Peyer's patch (tissue), 4 donors: Measurements from ENCODE around the gene ZNF710. TPM values are rescaled to one million over a fixed set of nuclear protein-coding genes. Genes with fewer than 3 reads are reported as not detected.

Experiments used
- DNase-seq, 3 donors: peaks; one replicate each; pipeline ENCODE4 v3.0.0-alpha.2; 2017 to 2019
- H3K27ac ChIP-seq, 4 donors: fragments of 200-600 bp; sonication (generic); one replicate each; pipeline ENCODE4 v1.5.1; 2016 to 2019
- H3K27me3 ChIP-seq, 2 donors: fragments of 200-600 bp; sonication (generic); one replicate each; pipeline ENCODE4 v1.5.1; 2019
- H3K36me3 ChIP-seq, 3 donors: fragments of 200-600 bp; sonication (generic); one replicate each; pipeline ENCODE4 v1.5.1; 2016 to 2019
- H3K4me1 ChIP-seq, 4 donors: fragments of 200-600 bp; sonication (generic); one replicate each; pipeline ENCODE4 v1.5.1; 2016 to 2019
- H3K4me3 ChIP-seq, 4 donors: fragments of 200-600 bp; sonication (generic); 1 replicate in 3 of 4; 2 replicates in 1 of 4; pipeline ENCODE4 v1.5.1; 2016 to 2019; ENCODE audit warnings: mild to moderate bottlenecking in 1 of 4
- H3K9me3 ChIP-seq, 4 donors: fragments of 200-600 bp; sonication (generic); one replicate each; pipeline ENCODE4 v1.5.1; 2016 to 2019; ENCODE audit warnings: mild to moderate bottlenecking in 1 of 4
- CTCF ChIP-seq, 6 experiments: fragments of 450-650 bp in 4 of 6; fragments of 200-600 bp in 2 of 6; sonication (generic) in 1 of 6; IDR thresholded peaks; one replicate each; pipeline ENCODE4 v1.5.1; 2017 to 2019; ENCODE audit warnings: antibody characterized with exemption in 6 of 6, mild to moderate bottlenecking in 3 of 6, moderate library complexity in 1 of 6
- POLR2A ChIP-seq, 2 donors: fragments of 450-650 bp; IDR thresholded peaks; one replicate each; pipeline ENCODE4 v1.5.1; 2017; ENCODE audit warnings: antibody characterized with exemption in 2 of 2, mild to moderate bottlenecking in 2 of 2, moderate library complexity in 2 of 2
- total RNA-seq, 4 donors: library from RNA; depleted of rRNA; stranded (reverse); fragments of >200 nt; gene quantifications; one replicate each; pipeline ENCODE4 v1.1.0, GENCODE V29; 2016

Gene ZNF710
- total RNA-seq, 4 donors from 2014 or later, result 19.8 to 31.3 (median 23.2) TPM

GRCh38 chr15:90051874-90052273 is 50.8 kb downstream of the ZNF710 start:
- H3K4me3 ChIP-seq, result no peak overlapping the region
- no peak for TF ChIP-seq POLR2A (IDR thresholded peaks at IDR 0.05)
- no peak for TF ChIP-seq CTCF (IDR thresholded peaks at IDR 0.05)
- H3K27me3 ChIP-seq, result no peaks in the 10 kb centered on the region
- H3K9me3 ChIP-seq, result no peaks in the 10 kb centered on the region
- no peak overlapping the region for H3K27ac ChIP-seq
- peaks cover 0 to 9% (median 1%) of the 10 kb centered on the region in 4 donors for H3K4me1 ChIP-seq
- DNase-seq, result no peak
- H3K36me3 ChIP-seq, result no peaks in the 10 kb centered on the region

- no peaks in the 10 kb centered on the region for H3K9me3 ChIP-seq
- H3K27ac ChIP-seq, result peak overlapping the region in 1 of 4 donors; percentile 47
- peaks cover 0 to 5% (median 3%) of the 10 kb centered on the region in 4 donors for H3K4me1 ChIP-seq
- TF ChIP-seq POLR2A (IDR thresholded peaks at IDR 0.05), result no peak
- TF ChIP-seq CTCF (IDR thresholded peaks at IDR 0.05), result no peak
- no peaks in the 10 kb centered on the region for H3K27me3 ChIP-seq
- DNase-seq, result no peak
- H3K36me3 ChIP-seq, result no peaks in the 10 kb centered on the region
- H3K4me3 ChIP-seq, result no peak overlapping the region
Measured at GRCh38 chr15:90053685-90054466, 52.8 kb downstream of the ZNF710 start.

DNA sequence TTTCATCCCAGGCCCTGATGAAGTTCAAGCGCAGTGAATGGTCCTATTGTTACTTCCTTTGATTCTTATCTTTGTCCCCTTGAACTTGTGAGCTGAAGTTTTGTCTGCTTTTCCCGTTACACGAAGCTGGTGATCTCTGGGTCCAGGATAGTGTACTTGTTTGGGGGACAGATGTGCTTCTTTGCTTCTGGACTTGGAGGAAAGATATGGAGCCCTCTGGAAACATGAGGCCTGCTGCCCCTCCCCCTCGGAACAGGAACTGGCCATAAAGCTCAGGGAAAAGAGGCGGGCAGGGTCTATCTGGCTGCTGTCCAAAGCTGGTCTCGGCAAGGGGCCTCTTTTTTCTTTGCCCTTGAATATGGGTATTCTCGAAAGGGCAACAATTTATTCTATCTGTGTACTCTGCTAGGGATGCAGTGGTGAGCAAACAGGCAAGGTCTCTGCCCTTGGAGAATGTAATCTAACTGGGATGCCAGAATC is 53.5 kb downstream of the ZNF710 start:
- no peak overlapping the region for H3K4me3 ChIP-seq
- no peak for DNase-seq
- no peaks in the 10 kb centered on the region for H3K27me3 ChIP-seq
- TF ChIP-seq CTCF (IDR thresholded peaks at IDR 0.05) (no peak), POLR2A (IDR thresholded peaks at IDR 0.05) (no peak)
- no peaks in the 10 kb centered on the region for H3K9me3 ChIP-seq
- H3K27ac ChIP-seq, result peak overlapping the region in 1 of 4 donors; percentile 47
- peaks cover 2 to 13% (median 11%) of the 10 kb centered on the region in 4 donors for H3K4me1 ChIP-seq
- no peaks in the 10 kb centered on the region for H3K36me3 ChIP-seq

DNA sequence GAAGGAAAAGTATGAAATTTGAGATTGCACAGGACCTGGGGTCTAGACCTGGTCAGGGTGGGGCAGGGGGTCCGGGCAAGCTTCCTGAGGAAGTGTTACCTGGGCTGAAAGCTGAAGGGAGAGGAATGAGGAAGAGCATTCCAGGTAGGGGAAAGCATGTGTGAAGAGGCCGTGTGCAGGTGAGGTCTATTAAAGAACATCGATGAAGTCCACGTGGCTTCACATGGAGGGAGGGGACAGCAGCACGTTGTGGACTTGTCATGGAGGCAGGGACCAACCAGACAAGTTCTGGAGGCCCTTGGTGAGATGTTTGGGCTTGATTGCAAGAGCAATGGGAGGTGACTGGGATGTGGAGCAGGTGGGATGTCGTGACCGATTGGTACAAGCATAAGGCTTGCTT is 54.1 kb downstream of the ZNF710 start:
- TF ChIP-seq CTCF (IDR thresholded peaks at IDR 0.05) (no peak), POLR2A (IDR thresholded peaks at IDR 0.05) (no peak)
- no peaks in the 10 kb centered on the region for H3K36me3 ChIP-seq
- no peak for DNase-seq

DNA sequence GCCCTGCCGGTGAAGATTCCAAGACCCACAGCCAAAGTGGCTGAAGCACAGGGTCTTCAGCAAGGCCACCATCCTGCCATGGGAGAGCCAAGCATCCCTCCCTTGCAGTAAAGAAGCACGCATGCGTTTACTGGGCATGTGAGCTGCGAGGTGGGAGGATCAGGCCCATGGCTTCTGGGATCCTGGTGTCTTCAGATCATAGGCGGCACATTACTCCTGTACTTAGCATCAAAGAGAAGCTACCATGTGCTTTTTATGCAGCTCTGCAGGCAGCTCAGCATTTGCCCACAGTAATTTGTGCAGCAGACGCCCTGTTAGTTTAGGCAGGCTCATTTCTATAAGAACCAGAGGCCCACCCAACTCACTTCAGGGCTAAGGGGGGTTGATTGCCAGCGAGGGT is 55.4 kb downstream of the ZNF710 start:
- Histone ChIP-seq H3K4me1 (peaks cover 6 to 27% (median 18%) of the 10 kb centered on the region in 4 donors), H3K36me3 (no peaks in the 10 kb centered on the region), H3K27ac (no peak overlapping the region), H3K9me3 (no peaks in the 10 kb centered on the region), H3K27me3 (no peaks in the 10 kb centered on the region), H3K4me3 (no peak overlapping the region)
- TF ChIP-seq CTCF (IDR thresholded peaks at IDR 0.05) (no peak), POLR2A (IDR thresholded peaks at IDR 0.05) (no peak)
- DNase-seq, result no peak

More for the DNA sequence above, 54.1 kb downstream of the ZNF710 start:
- H3K27ac ChIP-seq, result no peak overlapping the region
- H3K4me3 ChIP-seq, result no peak overlapping the region
- no peaks in the 10 kb centered on the region for H3K9me3 ChIP-seq
- no peaks in the 10 kb centered on the region for H3K27me3 ChIP-seq
- H3K4me1 ChIP-seq, result peaks cover 6 to 18% (median 14%) of the 10 kb centered on the region in 4 donors
